Testis (tissue), 3 donors: ENCODE measurements around the gene SELENOP. TPM values are rescaled to one million over a fixed set of nuclear protein-coding genes. Genes with fewer than 3 reads are reported as not detected.

Experiments
- DNase-seq: peaks from one replicate; pipeline ENCODE4 v3.0.0-alpha.2; 2019
- H3K27ac ChIP-seq, 2 donors: fragments of 200-600 bp; sonication (generic); one replicate each; pipeline ENCODE4 v1.5.1; 2019
- H3K27me3 ChIP-seq: fragments of 200-600 bp; sonication (generic); one replicate; pipeline ENCODE4 v1.5.1; 2019
- H3K36me3 ChIP-seq: fragments of 200-600 bp; sonication (generic); one replicate; pipeline ENCODE4 v1.5.1; 2017; ENCODE audit warnings: low read depth; ENCODE audit errors: missing control alignments
- H3K4me1 ChIP-seq: fragments of 200-600 bp; sonication (generic); one replicate; pipeline ENCODE4 v1.5.1; 2019
- H3K4me3 ChIP-seq, 2 donors: fragments of 200-600 bp; sonication (generic); one replicate each; pipeline ENCODE4 v1.5.1; 2017 to 2019
- H3K9me3 ChIP-seq: fragments of 200-600 bp; sonication (generic); one replicate; pipeline ENCODE4 v1.5.1; 2017
- POLR2A ChIP-seq: fragments of 450-650 bp; IDR thresholded peaks from one replicate; pipeline ENCODE4 v1.6.1; 2017; ENCODE audit warnings: antibody characterized with exemption, mild to moderate bottlenecking, moderate library complexity
- WGBS, 2 donors: methylation state at CpG; one replicate each; pipeline ENCODE4 v1.1.5; 2018; 5-methylcytosine and 5-hydroxymethylcytosine counted together
- intact Hi-C: fragments of 100-400 bp; cut with DNase I; formaldehyde crosslinking; loops from one replicate; pipeline ENCODE4 v1.15.1; 2023; ENCODE audit warnings: low total_unique reads
- polyA plus RNA-seq: library from polyadenylated mRNA; stranded (reverse); fragments of 350-450 nt; fragmentation: Illumina TruSeq; extraction: RNeasy Lipid Tissue Mini Kit (QIAGEN cat#74804); gene quantifications from one replicate; pipeline ENCODE4 v1.2.3, GENCODE V29; 2014; ENCODE audit warnings: low read depth, low replicate concordance; ENCODE audit not compliant: insufficient read depth
- total RNA-seq, 2 donors: library from RNA; depleted of rRNA; stranded (reverse); fragments of >200 nt; gene quantifications; one replicate each; pipeline ENCODE4 v1.2.3, GENCODE V29; 2016
- TF ChIP-seq, protein P1 (sequence below), 3 experiments: fragments of 450-650 bp in 2 of 3; fragments of 200-600 bp in 1 of 3; sonication (generic) in 1 of 3; IDR thresholded peaks; one replicate each; pipeline ENCODE4 v1.5.1; 2016 to 2019; ENCODE audit warnings: antibody characterized with exemption in 3 of 3, mild to moderate bottlenecking in 2 of 3, moderate library complexity in 1 of 3

Gene SELENOP
- total and polyA plus RNA-seq, 3 donors from 2014 or later, result 52.1 to 156 (median 125) TPM

DNA sequence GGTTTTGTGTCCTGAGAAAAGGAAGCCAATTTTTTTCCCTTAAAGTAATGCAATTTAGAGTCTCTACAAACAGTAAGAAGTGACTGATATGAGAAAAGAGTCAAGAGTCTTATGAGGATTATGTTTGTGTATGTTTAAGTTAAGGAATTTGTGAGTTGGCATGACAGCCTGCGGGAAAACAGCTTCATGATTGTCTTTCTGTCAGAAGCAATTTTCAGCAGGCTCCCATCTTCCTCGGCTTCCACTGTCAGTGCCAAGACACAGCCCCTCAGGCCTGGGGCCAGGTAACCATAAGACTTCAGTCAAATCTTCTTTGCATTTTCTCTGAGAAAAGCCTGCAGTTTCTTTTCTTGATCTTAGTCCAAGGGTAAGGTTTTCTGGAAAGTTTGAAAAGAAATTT is 17.0 kb upstream of the SELENOP start:
- intact Hi-C loops, result no loop called here
- Histone ChIP-seq H3K36me3 (no peaks in the 10 kb centered on the region), H3K4me3 (no peak overlapping the region), H3K27ac (no peak overlapping the region), H3K4me1 (no peaks in the 10 kb centered on the region), H3K9me3 (no peaks in the 10 kb centered on the region), H3K27me3 (no peaks in the 10 kb centered on the region)
- 79 to 85% methylated on average over 2 of the region's 2 CpGs for WGBS, 2 donors
- no peak for DNase-seq
- no peak for TF ChIP-seq POLR2A
- TF ChIP-seq, protein P1, sequence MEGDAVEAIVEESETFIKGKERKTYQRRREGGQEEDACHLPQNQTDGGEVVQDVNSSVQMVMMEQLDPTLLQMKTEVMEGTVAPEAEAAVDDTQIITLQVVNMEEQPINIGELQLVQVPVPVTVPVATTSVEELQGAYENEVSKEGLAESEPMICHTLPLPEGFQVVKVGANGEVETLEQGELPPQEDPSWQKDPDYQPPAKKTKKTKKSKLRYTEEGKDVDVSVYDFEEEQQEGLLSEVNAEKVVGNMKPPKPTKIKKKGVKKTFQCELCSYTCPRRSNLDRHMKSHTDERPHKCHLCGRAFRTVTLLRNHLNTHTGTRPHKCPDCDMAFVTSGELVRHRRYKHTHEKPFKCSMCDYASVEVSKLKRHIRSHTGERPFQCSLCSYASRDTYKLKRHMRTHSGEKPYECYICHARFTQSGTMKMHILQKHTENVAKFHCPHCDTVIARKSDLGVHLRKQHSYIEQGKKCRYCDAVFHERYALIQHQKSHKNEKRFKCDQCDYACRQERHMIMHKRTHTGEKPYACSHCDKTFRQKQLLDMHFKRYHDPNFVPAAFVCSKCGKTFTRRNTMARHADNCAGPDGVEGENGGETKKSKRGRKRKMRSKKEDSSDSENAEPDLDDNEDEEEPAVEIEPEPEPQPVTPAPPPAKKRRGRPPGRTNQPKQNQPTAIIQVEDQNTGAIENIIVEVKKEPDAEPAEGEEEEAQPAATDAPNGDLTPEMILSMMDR (IDR thresholded peaks at IDR 0.05), result no peak

- Histone ChIP-seq H3K36me3 (no peaks in the 10 kb centered on the region), H3K4me3 (no peak overlapping the region), H3K27ac (no peak overlapping the region), H3K9me3 (no peaks in the 10 kb centered on the region), H3K4me1 (no peaks in the 10 kb centered on the region), H3K27me3 (no peaks in the 10 kb centered on the region)
- TF ChIP-seq, protein P1 (IDR thresholded peaks at IDR 0.05), result no peak
- TF ChIP-seq POLR2A, result no peak
- no peak for DNase-seq
- WGBS, 2 donors, result 59 to 64% methylated on average over 2 of the region's 2 CpGs
- intact Hi-C loops, result no loop called here
Observed at GRCh38 chr5:42826757-42827515, 15.2 kb upstream of the SELENOP start.

DNA sequence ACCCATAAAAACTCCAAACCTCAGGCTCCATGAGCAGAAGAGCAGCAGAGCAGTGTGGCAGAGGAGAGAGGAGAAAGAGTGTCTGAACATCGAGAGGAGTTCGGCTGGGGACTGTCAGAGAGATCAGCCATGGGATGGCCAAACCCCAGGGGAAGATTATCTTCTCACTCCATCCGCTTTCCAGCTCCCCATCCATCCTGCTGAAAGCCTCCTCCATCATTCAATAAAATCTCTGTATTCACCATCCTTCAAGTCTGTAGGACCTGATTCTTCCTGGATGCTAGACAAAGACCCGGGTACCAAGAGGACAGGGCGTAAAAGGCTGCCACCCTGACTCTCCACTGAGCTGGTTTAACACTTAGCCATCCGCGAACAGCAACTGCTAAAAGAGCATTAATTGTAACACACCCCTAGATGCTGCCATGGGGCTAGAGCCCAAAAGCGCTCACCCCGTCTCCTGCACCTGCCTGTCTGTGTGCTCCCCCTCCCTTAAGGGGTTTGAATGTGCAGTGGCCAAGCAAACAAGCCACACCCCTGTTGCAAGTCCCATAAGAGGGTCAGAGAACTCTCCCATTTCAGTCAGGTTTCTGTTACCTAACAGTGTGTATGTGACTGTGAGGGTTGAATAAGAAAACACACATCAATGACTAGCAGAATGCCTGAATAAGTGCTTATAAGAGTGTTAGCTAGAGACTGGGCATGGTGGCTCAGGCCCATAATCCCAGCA is 13.9 kb upstream of the SELENOP start:
- Histone ChIP-seq H3K27me3 (no peaks in the 10 kb centered on the region), H3K9me3 (no peaks in the 10 kb centered on the region), H3K36me3 (no peaks in the 10 kb centered on the region), H3K4me3 (no peak overlapping the region), H3K27ac (no peak overlapping the region), H3K4me1 (no peaks in the 10 kb centered on the region)
- intact Hi-C loops, result no loop called here
- no peak for DNase-seq
- no peak for TF ChIP-seq POLR2A
- TF ChIP-seq, protein P1 (IDR thresholded peaks at IDR 0.05), result no peak
- WGBS, 2 donors, result 87 to 93% methylated on average over 9 of the region's 9 CpGs

- no peak overlapping the region for H3K4me3 ChIP-seq
- intact Hi-C loops, result no loop called here
- no peaks in the 10 kb centered on the region for H3K36me3 ChIP-seq
- no peak overlapping the region for H3K27ac ChIP-seq
- WGBS, 2 donors, result 78 to 83% methylated on average over 7 of the region's 7 CpGs
- TF ChIP-seq POLR2A, result no peak
- TF ChIP-seq, protein P1 (IDR thresholded peaks at IDR 0.05), result no peak
- DNase-seq, result no peak
- H3K9me3 ChIP-seq, result no peaks in the 10 kb centered on the region
- H3K27me3 ChIP-seq, result no peaks in the 10 kb centered on the region
- no peaks in the 10 kb centered on the region for H3K4me1 ChIP-seq
Observed at GRCh38 chr5:42824347-42824976, 12.8 kb upstream of the SELENOP start.
